Kidney capillary endothelial cell (primary cell): ENCODE data around the gene HNRNPU.

Experiments used
- DNase-seq: peaks from one replicate; pipeline ENCODE4 v3.0.0-alpha.2; 2018; ENCODE audit warnings: low spot score

HNRNPU gene

GRCh38 chr1:244862699-244863490 is 1.4 kb downstream of the HNRNPU start:
- peak; percentile 87 for DNase-seq

- no peak for DNase-seq
Measured at GRCh38 chr1:244862354-244862698, 2.0 kb downstream of the HNRNPU start.

- no peak for DNase-seq
Measured at GRCh38 chr1:244861683-244862082, 2.7 kb downstream of the HNRNPU start.

- no peak for DNase-seq
Measured at GRCh38 chr1:244860914-244861610, 3.3 kb downstream of the HNRNPU start.

- DNase-seq: no peak
Measured at GRCh38 chr1:244860078-244860477, 4.3 kb downstream of the HNRNPU start.

GRCh38 chr1:244858357-244858756 is 6.0 kb downstream of the HNRNPU start:
- DNase-seq: no peak

GRCh38 chr1:244857761-244858160 is 6.6 kb downstream of the HNRNPU start:
- DNase-seq: no peak

GRCh38 chr1:244854865-244855578 is 9.3 kb downstream of the HNRNPU start:
- DNase-seq: no peak

GRCh38 chr1:244854166-244854565 is 10.2 kb downstream of the HNRNPU start:
- no peak for DNase-seq

- no peak for DNase-seq
Measured at GRCh38 chr1:244852694-244853093, 11.6 kb downstream of the HNRNPU start.

GRCh38 chr1:244851546-244852231 is 12.7 kb downstream of the HNRNPU start:
- DNase-seq: no peak

GRCh38 chr1:244850896-244851295 is 13.4 kb downstream of the HNRNPU start:
- no peak for DNase-seq

- no peak for DNase-seq
Measured at GRCh38 chr1:244850099-244850852, 14.1 kb downstream of the HNRNPU start.

GRCh38 chr1:244849189-244849866 is 15.0 kb downstream of the HNRNPU start:
- DNase-seq: no peak

GRCh38 chr1:244846653-244847052 is 17.7 kb downstream of the HNRNPU start:
- no peak for DNase-seq

GRCh38 chr1:244844155-244845121 is 19.9 kb downstream of the HNRNPU start:
- no peak for DNase-seq

- no peak for DNase-seq
Measured at GRCh38 chr1:244843148-244843978, 21.0 kb downstream of the HNRNPU start.

- no peak for DNase-seq
Measured at GRCh38 chr1:244841273-244841927, 22.9 kb downstream of the HNRNPU start.
